DND-41 (cell line): ENCODE data around the gene ATP9B.

Source experiments
- ATAC-seq: fragments of 200-7000 bp; cut with Tn5 transposase; 3 replicates; pipeline ENCODE4 v1.9.1; 2021; ENCODE audit warnings: low read depth; ENCODE audit not compliant: insufficient read depth
- DNase-seq: peaks from one replicate; pipeline ENCODE4 v3.0.0-alpha.2; 2020
- H2AFZ ChIP-seq: 2 replicates; pipeline ENCODE4 v1.6.0; 2012; ENCODE audit warnings: low read depth, low read length
- H3K27ac ChIP-seq: 2 replicates; pipeline ENCODE4 v1.5.1; 2012; ENCODE audit warnings: low read length, inconsistent platforms
- H3K27me3 ChIP-seq: fragments of 200-600 bp; sonication (generic); 2 replicates; pipeline ENCODE4 v1.6.0; 2012; ENCODE audit warnings: low read length, mild to moderate bottlenecking, inconsistent platforms; ENCODE audit not compliant: insufficient read depth, poor library complexity
- H3K36me3 ChIP-seq: 2 replicates; pipeline ENCODE4 v1.5.1; 2012; ENCODE audit warnings: low read length, inconsistent platforms; ENCODE audit not compliant: insufficient read depth
- H3K4me1 ChIP-seq: 2 replicates; pipeline ENCODE4 v1.5.1; 2012; ENCODE audit warnings: mild to moderate bottlenecking, low read length; ENCODE audit not compliant: insufficient read depth
- H3K4me2 ChIP-seq: 2 replicates; pipeline ENCODE4 v1.6.0; 2012; ENCODE audit warnings: mild to moderate bottlenecking, moderate library complexity, low read length, inconsistent platforms; ENCODE audit not compliant: insufficient read depth
- H3K4me3 ChIP-seq, 2 experiments: fragments of 200-600 bp in 1 of 2; shearing (Covaris generic) in 1 of 2; 2 replicates each; pipeline ENCODE4 v1.5.1; 2012 to 2016; ENCODE audit warnings: inconsistent platforms in 2 of 2, low read length in 2 of 2, mild to moderate bottlenecking in 2 of 2, low read depth in 1 of 2, moderate library complexity in 1 of 2
- H3K79me2 ChIP-seq: 2 replicates; pipeline ENCODE4 v1.6.0; 2012; ENCODE audit warnings: low read length, inconsistent platforms; ENCODE audit not compliant: insufficient read depth
- H3K9ac ChIP-seq: 2 replicates; pipeline ENCODE4 v1.6.0; 2012; ENCODE audit warnings: low read depth, mild to moderate bottlenecking, inconsistent platforms, low read length, moderate library complexity
- H3K9me3 ChIP-seq: 2 replicates; pipeline ENCODE4 v1.5.1; 2012; ENCODE audit warnings: low read length, moderate library complexity, mild to moderate bottlenecking, inconsistent platforms; ENCODE audit not compliant: insufficient read depth, severe bottlenecking
- H4K20me1 ChIP-seq: 2 replicates; pipeline ENCODE4 v1.6.0; 2012; ENCODE audit warnings: low read length; ENCODE audit not compliant: insufficient read depth
- EZH2 ChIP-seq: IDR thresholded peaks from 3 replicates; pipeline ENCODE4 v1.6.1; 2012; ENCODE audit warnings: borderline replicate concordance, low read depth, mild to moderate bottlenecking, moderate library complexity, low read length, inconsistent platforms; ENCODE audit not compliant: severe bottlenecking
- TF ChIP-seq, protein P1 (sequence below): IDR thresholded peaks from 2 replicates; pipeline ENCODE4 v1.5.1; 2012; ENCODE audit warnings: borderline replicate concordance, low read length, moderate library complexity, mild to moderate bottlenecking; ENCODE audit not compliant: poor library complexity, severe bottlenecking; ENCODE audit errors: extremely low read depth

The ATP9B gene, protein sequence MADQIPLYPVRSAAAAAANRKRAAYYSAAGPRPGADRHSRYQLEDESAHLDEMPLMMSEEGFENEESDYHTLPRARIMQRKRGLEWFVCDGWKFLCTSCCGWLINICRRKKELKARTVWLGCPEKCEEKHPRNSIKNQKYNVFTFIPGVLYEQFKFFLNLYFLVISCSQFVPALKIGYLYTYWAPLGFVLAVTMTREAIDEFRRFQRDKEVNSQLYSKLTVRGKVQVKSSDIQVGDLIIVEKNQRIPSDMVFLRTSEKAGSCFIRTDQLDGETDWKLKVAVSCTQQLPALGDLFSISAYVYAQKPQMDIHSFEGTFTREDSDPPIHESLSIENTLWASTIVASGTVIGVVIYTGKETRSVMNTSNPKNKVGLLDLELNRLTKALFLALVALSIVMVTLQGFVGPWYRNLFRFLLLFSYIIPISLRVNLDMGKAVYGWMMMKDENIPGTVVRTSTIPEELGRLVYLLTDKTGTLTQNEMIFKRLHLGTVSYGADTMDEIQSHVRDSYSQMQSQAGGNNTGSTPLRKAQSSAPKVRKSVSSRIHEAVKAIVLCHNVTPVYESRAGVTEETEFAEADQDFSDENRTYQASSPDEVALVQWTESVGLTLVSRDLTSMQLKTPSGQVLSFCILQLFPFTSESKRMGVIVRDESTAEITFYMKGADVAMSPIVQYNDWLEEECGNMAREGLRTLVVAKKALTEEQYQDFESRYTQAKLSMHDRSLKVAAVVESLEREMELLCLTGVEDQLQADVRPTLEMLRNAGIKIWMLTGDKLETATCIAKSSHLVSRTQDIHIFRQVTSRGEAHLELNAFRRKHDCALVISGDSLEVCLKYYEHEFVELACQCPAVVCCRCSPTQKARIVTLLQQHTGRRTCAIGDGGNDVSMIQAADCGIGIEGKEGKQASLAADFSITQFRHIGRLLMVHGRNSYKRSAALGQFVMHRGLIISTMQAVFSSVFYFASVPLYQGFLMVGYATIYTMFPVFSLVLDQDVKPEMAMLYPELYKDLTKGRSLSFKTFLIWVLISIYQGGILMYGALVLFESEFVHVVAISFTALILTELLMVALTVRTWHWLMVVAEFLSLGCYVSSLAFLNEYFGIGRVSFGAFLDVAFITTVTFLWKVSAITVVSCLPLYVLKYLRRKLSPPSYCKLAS

DNA sequence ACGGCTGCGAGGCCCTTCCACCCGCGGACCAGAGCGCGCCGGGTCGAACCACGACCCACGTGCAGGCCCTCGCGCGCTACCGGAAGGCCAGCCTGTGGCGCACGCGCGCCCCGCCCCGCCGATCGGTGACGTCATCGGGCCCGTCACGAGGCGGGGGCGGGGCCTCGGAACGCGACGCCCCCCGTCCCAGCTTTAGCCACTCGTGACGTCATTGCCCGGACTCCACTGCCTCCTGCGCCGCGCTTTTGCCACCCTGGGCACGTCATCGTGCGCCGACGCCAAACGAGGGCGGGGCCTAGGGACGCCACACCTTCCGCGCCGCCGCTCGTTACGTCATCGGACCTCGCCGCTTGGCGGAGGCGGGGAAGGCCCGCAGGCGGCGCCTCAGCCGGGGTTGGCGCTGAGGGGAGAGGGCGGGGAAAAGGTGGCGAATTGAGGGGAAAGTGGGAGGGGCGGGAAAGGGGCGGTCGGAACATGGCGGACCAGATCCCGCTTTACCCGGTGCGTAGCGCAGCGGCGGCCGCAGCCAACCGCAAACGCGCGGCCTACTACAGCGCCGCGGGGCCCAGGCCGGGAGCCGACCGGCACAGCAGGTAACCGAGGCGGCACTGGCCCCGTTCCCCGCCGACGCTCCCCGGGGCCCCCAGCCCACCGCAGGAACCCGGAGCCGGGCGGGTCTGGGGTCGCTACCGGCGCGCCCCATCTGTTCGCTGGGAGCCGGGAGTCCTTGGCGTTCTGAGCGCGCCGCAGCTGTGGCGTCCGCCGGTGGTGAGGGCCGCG is at the start of gene ATP9B:
TSS of gene ATP9B (plus strand) at position 458 of the 780 bp plus-strand sequence. CDS start at position 475, 17 bp downstream.
- H3K4me1 ChIP-seq = peaks cover 25% of the 10 kb centered on the region
- peaks cover 11% of the 10 kb centered on the region for H3K9me3 ChIP-seq
- no peaks in the 10 kb centered on the region for H3K27me3 ChIP-seq
- peak; percentile 87 for ATAC-seq
- H4K20me1 ChIP-seq = peaks cover 2% of the 10 kb centered on the region; the same call in 1 of the 2 replicates
- no peaks in the 10 kb centered on the region; the same call in 1 of the 2 replicates for H3K36me3 ChIP-seq
- H3K79me2 ChIP-seq = peaks cover 45% of the 10 kb centered on the region
- H3K9ac ChIP-seq = peak within 1 kb of the TSS; percentile 96
- no peak for TF ChIP-seq EZH2
- TF ChIP-seq, protein P1, sequence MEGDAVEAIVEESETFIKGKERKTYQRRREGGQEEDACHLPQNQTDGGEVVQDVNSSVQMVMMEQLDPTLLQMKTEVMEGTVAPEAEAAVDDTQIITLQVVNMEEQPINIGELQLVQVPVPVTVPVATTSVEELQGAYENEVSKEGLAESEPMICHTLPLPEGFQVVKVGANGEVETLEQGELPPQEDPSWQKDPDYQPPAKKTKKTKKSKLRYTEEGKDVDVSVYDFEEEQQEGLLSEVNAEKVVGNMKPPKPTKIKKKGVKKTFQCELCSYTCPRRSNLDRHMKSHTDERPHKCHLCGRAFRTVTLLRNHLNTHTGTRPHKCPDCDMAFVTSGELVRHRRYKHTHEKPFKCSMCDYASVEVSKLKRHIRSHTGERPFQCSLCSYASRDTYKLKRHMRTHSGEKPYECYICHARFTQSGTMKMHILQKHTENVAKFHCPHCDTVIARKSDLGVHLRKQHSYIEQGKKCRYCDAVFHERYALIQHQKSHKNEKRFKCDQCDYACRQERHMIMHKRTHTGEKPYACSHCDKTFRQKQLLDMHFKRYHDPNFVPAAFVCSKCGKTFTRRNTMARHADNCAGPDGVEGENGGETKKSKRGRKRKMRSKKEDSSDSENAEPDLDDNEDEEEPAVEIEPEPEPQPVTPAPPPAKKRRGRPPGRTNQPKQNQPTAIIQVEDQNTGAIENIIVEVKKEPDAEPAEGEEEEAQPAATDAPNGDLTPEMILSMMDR = peak; percentile 19
- peak within 1 kb of the TSS; percentile 79 for H3K27ac ChIP-seq
- peak within 1 kb of the TSS; percentile 52 to 86 for H3K4me3 ChIP-seq
- peak within 1 kb of the TSS; percentile 83 for H2AFZ ChIP-seq
- peak within 1 kb of the TSS; percentile 66 for H3K4me2 ChIP-seq
- DNase-seq = peak; percentile 98

DNA sequence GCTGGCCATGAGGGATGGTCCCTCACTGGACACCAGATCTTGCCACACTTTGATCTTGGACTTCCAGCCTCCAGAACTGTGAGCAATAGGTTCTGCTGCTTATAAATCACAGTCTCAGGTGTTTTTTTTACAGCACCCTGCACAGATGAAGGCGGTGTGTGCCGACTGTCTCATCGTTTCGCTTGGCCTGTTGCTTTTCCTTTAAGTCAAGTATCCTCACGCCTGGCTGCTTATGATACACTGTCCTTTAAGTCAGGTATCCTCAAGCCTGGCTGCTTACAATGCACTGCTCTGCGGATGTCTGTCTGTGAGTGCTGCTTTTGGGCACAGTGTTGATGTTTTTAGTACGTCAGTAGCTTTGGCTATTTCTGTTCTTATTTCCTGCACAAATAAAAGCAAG is 49.3 kb upstream of the ATP9B start:
- no peak for ATAC-seq
- Histone ChIP-seq H4K20me1 (no peaks in the 10 kb centered on the region), H3K9ac (no peak overlapping the region), H3K79me2 (no peaks in the 10 kb centered on the region), H3K4me2 (no peak overlapping the region), H3K4me1 (no peaks in the 10 kb centered on the region), H2AFZ (no peak overlapping the region), H3K36me3 (no peaks in the 10 kb centered on the region), H3K27me3 (peaks cover 3% of the 10 kb centered on the region), H3K4me3 (no peak overlapping the region), H3K9me3 (no peaks in the 10 kb centered on the region), H3K27ac (no peak overlapping the region)
- TF ChIP-seq, protein P1 = no peak
- TF ChIP-seq EZH2 = no peak
- no peak for DNase-seq

DNA sequence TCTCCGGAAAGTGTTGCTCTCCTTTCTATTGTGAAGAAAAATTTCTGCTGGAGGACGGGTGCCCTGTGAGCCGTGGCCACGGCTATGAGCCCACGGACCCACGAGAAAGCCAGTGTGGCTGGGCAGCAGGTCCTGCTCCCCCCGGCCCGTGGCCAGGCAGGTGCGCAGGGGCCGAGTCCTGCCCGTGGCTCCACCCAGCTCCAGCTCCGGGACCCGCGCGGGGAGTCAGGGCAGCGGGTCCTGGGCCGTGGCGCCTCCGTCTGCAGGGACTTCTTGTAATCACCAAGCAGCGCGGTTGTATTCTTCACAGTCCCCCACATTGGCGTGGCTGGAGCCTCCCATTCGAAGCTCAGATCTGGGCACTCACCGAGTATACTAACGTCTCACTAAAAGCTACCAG is 46.6 kb upstream of the ATP9B start:
- Histone ChIP-seq H3K9ac (no peak overlapping the region), H3K9me3 (no peaks in the 10 kb centered on the region), H3K4me3 (no peak overlapping the region), H3K27me3 (no peaks in the 10 kb centered on the region), H3K27ac (no peak overlapping the region), H3K36me3 (no peaks in the 10 kb centered on the region), H3K4me2 (no peak overlapping the region), H3K79me2 (no peaks in the 10 kb centered on the region), H3K4me1 (no peaks in the 10 kb centered on the region), H2AFZ (no peak overlapping the region), H4K20me1 (no peaks in the 10 kb centered on the region)
- TF ChIP-seq, protein P1 = no peak
- TF ChIP-seq EZH2 = no peak
- no peak for ATAC-seq
- no peak for DNase-seq
